Measurements from ENCODE around the gene GAST. TPM values are rescaled to one million over a fixed set of nuclear protein-coding genes. Genes with fewer than 3 reads are reported as not detected.

Gene GAST
- total and polyA plus RNA-seq, 2 of the 13 experiments (the other 11 are each of a cell fraction or from before 2014, with no cell fraction given), result 0.32 to 0.42 TPM

- TF ChIP-seq EHMT2 (IDR thresholded peaks at IDR 0.05; ENCODE audit: borderline replicate concordance, low read depth, low read length), result no peak
- no peak; the same call in 1 of the 2 replicates for TF ChIP-seq BRD4 (CRISPR knock-in tag; IDR thresholded peaks at IDR 0.05)
- no peak for TF ChIP-seq ZNF7 (CRISPR knock-in tag; IDR thresholded peaks at IDR 0.05)
- no peak; the same call in 1 of the 2 replicates for TF ChIP-seq HINFP (CRISPR knock-in tag; IDR thresholded peaks at IDR 0.05; ENCODE audit: low read depth)
- TF ChIP-seq DNMT3B (CRISPR knock-in tag; conservative IDR thresholded peaks at IDR 0.05), result 0 out of 2 replicates have a peak, but pooled peaks have one; percentile 14
- no peak for TF ChIP-seq ZNF672 (CRISPR knock-in tag; IDR thresholded peaks at IDR 0.05)
- TF ChIP-seq CENPT (CRISPR knock-in tag; IDR thresholded peaks at IDR 0.05; ENCODE audit: low read depth), result no peak
- no peak for TF ChIP-seq BCLAF1 (IDR thresholded peaks at IDR 0.05)
- no peak for TF ChIP-seq ZNF562 (CRISPR knock-in tag; IDR thresholded peaks at IDR 0.05; ENCODE audit: borderline replicate concordance)
- TF ChIP-seq WIZ (CRISPR knock-in tag; IDR thresholded peaks at IDR 0.05), result no peak
- 0 out of 2 replicates have a peak, but pooled peaks have one; percentile 3 for TF ChIP-seq ZNF891 (CRISPR knock-in tag; IDR thresholded peaks at IDR 0.05)
- TF ChIP-seq MXI1 (IDR thresholded peaks at IDR 0.05; ENCODE audit: borderline replicate concordance, low read depth, low read length), result peak; percentile 59; the same call in 1 of the 3 replicates
- peak; percentile 41; the same call in 1 of the 2 replicates for TF ChIP-seq PHF21A (CRISPR knock-in tag; IDR thresholded peaks at IDR 0.05)
- TF ChIP-seq ATAD3A (CRISPR knock-in tag; IDR thresholded peaks at IDR 0.05), result no peak
- TF ChIP-seq ZBED4 (CRISPR knock-in tag; IDR thresholded peaks at IDR 0.05; ENCODE audit: borderline replicate concordance), result peak; percentile 98
- no peak for TF ChIP-seq SSRP1 (CRISPR knock-in tag; IDR thresholded peaks at IDR 0.05)
- TF ChIP-seq GFI1 (CRISPR knock-in tag; IDR thresholded peaks at IDR 0.05; ENCODE audit: borderline replicate concordance), result no peak
- TF ChIP-seq KLF13 (CRISPR knock-in tag; IDR thresholded peaks at IDR 0.05), result no peak
- no peak for TF ChIP-seq ZNF501 (CRISPR knock-in tag; IDR thresholded peaks at IDR 0.05)
- TF ChIP-seq PATZ1 (CRISPR knock-in tag; IDR thresholded peaks at IDR 0.05), result peak; percentile 77
Measured at GRCh38 chr17:41666708-41667279, 45.3 kb upstream of the GAST start (continued).

Data from HepG2 (cell line).